A549 (cell line): ENCODE data around the gene TRIM47.

Experiments
- CTCF ChIP-seq: fragments of >200 bp; sonication (Bioruptor Twin); formaldehyde crosslinking; IDR thresholded peaks from 3 replicates; pipeline ENCODE4 v1.5.1; 2016
- EP300 ChIP-seq, 2 experiments: fragments of >200 bp; sonication (Bioruptor Twin); formaldehyde crosslinking; IDR thresholded peaks; 2 replicates in 1 of 2; 3 replicates in 1 of 2; pipeline ENCODE4 v1.6.1; 2016 to 2017
- JUNB ChIP-seq: fragments of >200 bp; sonication (Bioruptor Twin); formaldehyde crosslinking; IDR thresholded peaks from 2 replicates; pipeline ENCODE4 v1.6.1; 2016
- NR3C1 ChIP-seq: fragments of >200 bp; sonication (Bioruptor Twin); formaldehyde crosslinking; IDR thresholded peaks from 3 replicates; pipeline ENCODE4 v1.6.1; 2017
- POLR2A ChIP-seq: IDR thresholded peaks from 2 replicates; pipeline ENCODE4 v1.6.1; 2012; ENCODE audit warnings: mild to moderate bottlenecking, low read length
- POLR2AphosphoS2 ChIP-seq: conservative IDR thresholded peaks from 2 replicates; pipeline ENCODE4 v1.6.1; 2012; ENCODE audit warnings: low read length, improper control_type of control experiment, inconsistent platforms
- RFX5 ChIP-seq: fragments of 450-650 bp; IDR thresholded peaks from 2 replicates; pipeline ENCODE4 v1.7.1; 2014; ENCODE audit warnings: antibody characterized with exemption, mild to moderate bottlenecking, moderate library complexity

GRCh38 chr17:75839942-75840798, 38.2 kb downstream of the TRIM47 start:
- no peak for TF ChIP-seq CTCF
- TF ChIP-seq RFX5, result no peak
- TF ChIP-seq POLR2AphosphoS2, result no peak
- no peak for TF ChIP-seq POLR2A
- no peak for TF ChIP-seq EP300 (IDR thresholded peaks at IDR 0.05)
- no peak for TF ChIP-seq NR3C1
- TF ChIP-seq JUNB, result no peak
